ENCODE measurements around the gene ACADS. TPM values are rescaled to one million over a fixed set of nuclear protein-coding genes. Genes with fewer than 3 reads are reported as not detected.

Gene ACADS
- total and polyA plus RNA-seq, 2 experiments from 2014 or later: 53.5 to 66.8 TPM

DNA sequence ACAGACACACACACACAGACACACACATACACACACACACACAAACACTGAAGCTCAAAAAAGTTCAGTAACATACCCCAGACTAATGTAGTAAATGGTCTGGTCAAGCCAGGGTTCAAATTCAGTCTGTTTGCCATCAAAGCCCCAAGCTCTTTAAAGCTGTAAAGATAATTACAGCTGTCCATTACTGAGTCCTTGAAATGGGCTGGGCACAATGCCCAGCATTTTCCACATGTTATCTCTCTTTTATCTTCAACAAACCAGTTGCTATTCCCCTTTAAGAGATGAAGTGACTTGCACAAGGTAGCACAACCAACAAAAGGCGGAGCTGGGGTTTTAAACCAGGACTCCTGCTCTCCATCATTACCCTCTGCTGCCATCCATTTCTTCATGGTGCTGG, 23.0 kb upstream of the ACADS start:
- H3K9me2 ChIP-seq (replicated peaks; ENCODE audit: insufficient read depth): no peaks in the 10 kb centered on the region
- no peak overlapping the region for H3K27ac ChIP-seq
- no peak overlapping the region for H3K4me2 ChIP-seq
- 76% methylated on average over 1 of the region's 1 CpG for WGBS (ENCODE audit: low lambda C conversion rate, missing lambda C conversion rate)
- H3K27me3 ChIP-seq: no peaks in the 10 kb centered on the region
- no peaks in the 10 kb centered on the region for H3K4me1 ChIP-seq (ENCODE audit: insufficient read depth)
- no peak for TF ChIP-seq EZH2 (IDR thresholded peaks at IDR 0.05; ENCODE audit: borderline replicate concordance)
- TF ChIP-seq, protein P1, sequence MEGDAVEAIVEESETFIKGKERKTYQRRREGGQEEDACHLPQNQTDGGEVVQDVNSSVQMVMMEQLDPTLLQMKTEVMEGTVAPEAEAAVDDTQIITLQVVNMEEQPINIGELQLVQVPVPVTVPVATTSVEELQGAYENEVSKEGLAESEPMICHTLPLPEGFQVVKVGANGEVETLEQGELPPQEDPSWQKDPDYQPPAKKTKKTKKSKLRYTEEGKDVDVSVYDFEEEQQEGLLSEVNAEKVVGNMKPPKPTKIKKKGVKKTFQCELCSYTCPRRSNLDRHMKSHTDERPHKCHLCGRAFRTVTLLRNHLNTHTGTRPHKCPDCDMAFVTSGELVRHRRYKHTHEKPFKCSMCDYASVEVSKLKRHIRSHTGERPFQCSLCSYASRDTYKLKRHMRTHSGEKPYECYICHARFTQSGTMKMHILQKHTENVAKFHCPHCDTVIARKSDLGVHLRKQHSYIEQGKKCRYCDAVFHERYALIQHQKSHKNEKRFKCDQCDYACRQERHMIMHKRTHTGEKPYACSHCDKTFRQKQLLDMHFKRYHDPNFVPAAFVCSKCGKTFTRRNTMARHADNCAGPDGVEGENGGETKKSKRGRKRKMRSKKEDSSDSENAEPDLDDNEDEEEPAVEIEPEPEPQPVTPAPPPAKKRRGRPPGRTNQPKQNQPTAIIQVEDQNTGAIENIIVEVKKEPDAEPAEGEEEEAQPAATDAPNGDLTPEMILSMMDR (IDR thresholded peaks at IDR 0.05; ENCODE audit: poor library complexity): no peak
- TF ChIP-seq EZH2phosphoT487 (IDR thresholded peaks at IDR 0.05; ENCODE audit: low read depth, severe bottlenecking, unreplicated experiment): no peak
- no peak overlapping the region for H2AFZ ChIP-seq
- H4K20me1 ChIP-seq (ENCODE audit: insufficient read depth, poor library complexity, severe bottlenecking): peaks cover 3% of the 10 kb centered on the region
- DNase-seq (ENCODE audit: low spot score): no peak
- no peaks in the 10 kb centered on the region for H3K9me3 ChIP-seq (ENCODE audit: low read depth)
- H3K4me3 ChIP-seq: no peak overlapping the region
- H3K36me3 ChIP-seq (replicated peaks; ENCODE audit: insufficient read depth, low read depth): no peaks in the 10 kb centered on the region
- H3K79me2 ChIP-seq: peaks cover 21% of the 10 kb centered on the region

DNA sequence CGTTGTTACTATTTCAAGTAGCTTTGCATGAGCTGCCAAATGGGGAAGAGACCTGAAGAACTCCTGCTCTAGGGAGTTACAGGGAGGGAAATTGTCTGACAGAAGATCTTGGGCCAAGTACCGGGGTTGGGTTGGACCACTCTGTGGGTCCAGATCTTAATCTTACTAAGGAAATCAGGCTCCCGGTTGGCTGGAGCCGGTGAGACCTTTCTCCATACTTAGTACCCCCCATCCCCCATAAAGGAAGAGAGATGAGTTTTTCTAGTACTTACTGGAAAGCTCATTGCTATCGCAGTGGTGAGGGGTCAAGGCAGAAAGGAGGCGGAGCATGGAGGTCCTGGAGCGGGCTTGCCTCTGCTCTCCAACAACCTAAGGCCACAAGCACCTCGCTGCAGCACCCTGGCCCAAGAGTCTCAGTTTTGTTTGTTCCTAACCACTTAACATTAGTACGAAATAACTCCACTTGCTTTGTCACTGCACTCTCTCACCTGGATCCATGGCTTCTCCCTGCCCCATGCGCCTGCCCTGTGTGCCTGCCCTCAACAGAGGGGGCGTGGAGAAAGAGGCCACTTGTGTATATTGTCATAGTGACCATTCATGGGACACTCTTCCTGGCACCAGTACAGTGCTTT, 22.2 kb upstream of the ACADS start:
- H3K36me3 ChIP-seq (replicated peaks; ENCODE audit: insufficient read depth, low read depth): no peaks in the 10 kb centered on the region
- no peak overlapping the region for H3K4me3 ChIP-seq
- TF ChIP-seq EZH2phosphoT487 (IDR thresholded peaks at IDR 0.05; ENCODE audit: low read depth, severe bottlenecking, unreplicated experiment) (no peak), EZH2 (IDR thresholded peaks at IDR 0.05; ENCODE audit: borderline replicate concordance) (no peak)
- TF ChIP-seq, protein P1 (IDR thresholded peaks at IDR 0.05; ENCODE audit: poor library complexity): no peak

DNA sequence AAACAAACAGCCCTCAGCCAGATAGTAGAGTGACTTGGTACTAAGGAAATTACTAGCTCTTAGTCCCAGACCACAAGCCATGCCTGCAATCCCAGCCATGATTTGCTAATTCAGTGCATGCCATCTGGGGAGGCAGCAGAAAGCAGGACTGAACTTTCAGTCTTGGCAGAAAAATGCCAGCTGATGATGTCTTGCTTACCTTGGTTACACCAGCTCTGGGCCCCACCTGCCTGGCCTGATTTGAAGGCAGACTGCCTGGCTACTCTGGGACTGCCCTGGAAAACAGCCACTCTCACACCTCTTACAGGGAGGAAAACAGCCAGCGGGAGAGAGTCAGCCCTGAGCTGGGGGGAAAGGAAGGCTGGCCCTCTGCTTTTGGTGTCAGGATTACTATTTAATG, 20.0 kb upstream of the ACADS start:
- no peak overlapping the region for H2AFZ ChIP-seq
- no peaks in the 10 kb centered on the region for H3K27me3 ChIP-seq
- H3K36me3 ChIP-seq (replicated peaks; ENCODE audit: insufficient read depth, low read depth): no peaks in the 10 kb centered on the region
- no peaks in the 10 kb centered on the region for H3K9me2 ChIP-seq (replicated peaks; ENCODE audit: insufficient read depth)
- H3K79me2 ChIP-seq: peaks cover 8% of the 10 kb centered on the region
- TF ChIP-seq, protein P1 (IDR thresholded peaks at IDR 0.05; ENCODE audit: poor library complexity): no peak
- no peak for TF ChIP-seq EZH2phosphoT487 (IDR thresholded peaks at IDR 0.05; ENCODE audit: low read depth, severe bottlenecking, unreplicated experiment)
- TF ChIP-seq EZH2 (IDR thresholded peaks at IDR 0.05; ENCODE audit: borderline replicate concordance): no peak
- no peaks in the 10 kb centered on the region for H3K9me3 ChIP-seq (ENCODE audit: low read depth)
- no peak for DNase-seq (ENCODE audit: low spot score)
- H3K4me1 ChIP-seq (ENCODE audit: insufficient read depth): peaks cover 7% of the 10 kb centered on the region
- H3K4me3 ChIP-seq: no peak overlapping the region
- no peak overlapping the region for H3K4me2 ChIP-seq
- 85% methylated on average over 1 of the region's 1 CpG for WGBS (ENCODE audit: low lambda C conversion rate, missing lambda C conversion rate)
- no peak overlapping the region for H3K27ac ChIP-seq
- no peaks in the 10 kb centered on the region for H4K20me1 ChIP-seq (ENCODE audit: insufficient read depth, poor library complexity, severe bottlenecking)

More for the DNA sequence above, 22.2 kb upstream of the ACADS start:
- Histone ChIP-seq H2AFZ (no peak overlapping the region), H3K27ac (no peak overlapping the region), H3K79me2 (peaks cover 14% of the 10 kb centered on the region), H3K4me1 (ENCODE audit: insufficient read depth) (no peaks in the 10 kb centered on the region), H3K4me2 (no peak overlapping the region), H3K9me3 (ENCODE audit: low read depth) (no peaks in the 10 kb centered on the region), H3K9me2 (replicated peaks; ENCODE audit: insufficient read depth) (no peaks in the 10 kb centered on the region), H4K20me1 (ENCODE audit: insufficient read depth, poor library complexity, severe bottlenecking) (peaks cover 3% of the 10 kb centered on the region), H3K27me3 (no peaks in the 10 kb centered on the region)
- WGBS (ENCODE audit: low lambda C conversion rate, missing lambda C conversion rate): 92% methylated on average over 11 of the region's 11 CpGs
- no peak for DNase-seq (ENCODE audit: low spot score)

All from hepatocyte (in vitro differentiated cells).